Measurements from ENCODE around the gene CLSTN2. TPM values are rescaled to one million over a fixed set of nuclear protein-coding genes. Genes with fewer than 3 reads are reported as not detected.

CLSTN2 gene
- total RNA-seq, 1 experiment from 2014 or later: 0.68 TPM

- peaks cover 2% of the 10 kb centered on the region; the same call in 1 of the 2 replicates for H3K27me3 Mint-ChIP-seq (ENCODE audit: low read depth)
Measured at GRCh38 chr3:140416666-140417065, 481.7 kb downstream of the CLSTN2 start.

More at GRCh38 chr3:140416666-140417065, 481.7 kb downstream of the CLSTN2 start:
- no peak overlapping the region for H3K23ac ChIP-seq (ENCODE audit: insufficient read length, low read depth, low read length)
- H3K27me3 ChIP-seq (ENCODE audit: insufficient read depth, low read length): no peaks in the 10 kb centered on the region
- H3K36me3 Mint-ChIP-seq (ENCODE audit: insufficient read depth in 1 of 3, low read depth in 3 of 3): 0 out of 7 replicates have a peak, but pooled peaks cover 0 to 12% (median 0%) of the 10 kb centered on the region in 3 experiments
- no peak overlapping the region for H2BK5ac ChIP-seq (ENCODE audit: insufficient read length, low read length)
- no peaks in the 10 kb centered on the region for H3K9me3 ChIP-seq (ENCODE audit: control insufficient read depth, low read depth, low read length)
- no peaks in the 10 kb centered on the region for H4K20me1 ChIP-seq (ENCODE audit: control insufficient read depth, insufficient read depth, insufficient read length)
- no peaks in the 10 kb centered on the region; the same call in 1 of the 2 replicates for H3K4me1 ChIP-seq (ENCODE audit: insufficient read depth, low read length)
- no peak overlapping the region for H2AK5ac ChIP-seq (ENCODE audit: insufficient read length, low read length)
- H3K27ac Mint-ChIP-seq: no peak overlapping the region
- H2BK120ac ChIP-seq (ENCODE audit: low read depth, low read length, poor library complexity, severe bottlenecking): no peak overlapping the region
- H4K5ac ChIP-seq (ENCODE audit: insufficient read length, low read depth, low read length): no peak overlapping the region
- no peak overlapping the region for H3K27ac ChIP-seq (ENCODE audit: insufficient read length, low read depth, low read length)
- no peak overlapping the region for H4K8ac ChIP-seq (replicated peaks; ENCODE audit: insufficient read length, low read depth, low read length)
- no peak for TF ChIP-seq CTCF (conservative IDR thresholded peaks at IDR 0.05)
- no peak overlapping the region for H2AFZ ChIP-seq (ENCODE audit: low read length)
- H2BK20ac ChIP-seq (ENCODE audit: low read depth, low read length, poor library complexity, severe bottlenecking): no peak overlapping the region
- no peaks in the 10 kb centered on the region for H3K79me2 ChIP-seq (ENCODE audit: insufficient read depth, low read length)
- H3K79me1 ChIP-seq (ENCODE audit: insufficient read depth, low read depth, low read length, poor library complexity, severe bottlenecking): no peaks in the 10 kb centered on the region
- H3T11ph ChIP-seq (ENCODE audit: low read length): no peak overlapping the region
- no CpG with 5 or more reads among the region's 3 CpGs for WGBS (ENCODE audit: extremely low coverage, insufficient read length, low lambda C conversion rate)
- peaks cover 0 to 7% of the 10 kb centered on the region in 2 experiments; a peak in 2 of 4 replicates for H3K4me1 Mint-ChIP-seq
- H3K23me2 ChIP-seq (ENCODE audit: insufficient read length, low read depth, low read length, poor library complexity, severe bottlenecking): no peaks in the 10 kb centered on the region
- H3K56ac ChIP-seq (ENCODE audit: insufficient read length, low read depth, low read length): no peak overlapping the region
- H4K91ac ChIP-seq (ENCODE audit: insufficient read length, low read depth, low read length): no peak overlapping the region
- no peak overlapping the region for H3K9ac ChIP-seq (ENCODE audit: extremely low read depth, insufficient read length, low read length)
- no peak overlapping the region for H3K14ac ChIP-seq (ENCODE audit: insufficient read depth, low read length)
- peaks cover 8% of the 10 kb centered on the region in 2 experiments; a peak in 4 of 5 replicates for H3K9me3 Mint-ChIP-seq
- no peak overlapping the region for H3K4ac ChIP-seq (ENCODE audit: low read depth, low read length)
- no peak overlapping the region for H2BK15ac ChIP-seq (ENCODE audit: low read depth, low read length)
- no peak overlapping the region for H3K4me3 Mint-ChIP-seq
- H3K4me2 ChIP-seq (ENCODE audit: insufficient read depth, insufficient read length, low read length): no peak overlapping the region
- no peak overlapping the region for H3K18ac ChIP-seq (ENCODE audit: insufficient read length, low read depth, low read length)
- no peak overlapping the region for H2BK12ac ChIP-seq (ENCODE audit: insufficient read length, low read depth, low read length)
- no peak for DNase-seq

Measured in H9 (cell line).